GM21723 (cell line): ENCODE measurements around the gene MISP.
"Not testable (repeated sequence)": the region's sequence is repeated elsewhere in the genome, so short reads cannot be mapped to it uniquely, and the experiment has no call there.

Source experiments
- ATAC-seq: cut with Tn5 transposase; IDR thresholded peaks from one replicate; pipeline ENCODE4 v1.9.1; 2021; ENCODE audit warnings: mild to moderate bottlenecking, moderate library complexity; ENCODE audit not compliant: unreplicated experiment

Gene MISP, protein sequence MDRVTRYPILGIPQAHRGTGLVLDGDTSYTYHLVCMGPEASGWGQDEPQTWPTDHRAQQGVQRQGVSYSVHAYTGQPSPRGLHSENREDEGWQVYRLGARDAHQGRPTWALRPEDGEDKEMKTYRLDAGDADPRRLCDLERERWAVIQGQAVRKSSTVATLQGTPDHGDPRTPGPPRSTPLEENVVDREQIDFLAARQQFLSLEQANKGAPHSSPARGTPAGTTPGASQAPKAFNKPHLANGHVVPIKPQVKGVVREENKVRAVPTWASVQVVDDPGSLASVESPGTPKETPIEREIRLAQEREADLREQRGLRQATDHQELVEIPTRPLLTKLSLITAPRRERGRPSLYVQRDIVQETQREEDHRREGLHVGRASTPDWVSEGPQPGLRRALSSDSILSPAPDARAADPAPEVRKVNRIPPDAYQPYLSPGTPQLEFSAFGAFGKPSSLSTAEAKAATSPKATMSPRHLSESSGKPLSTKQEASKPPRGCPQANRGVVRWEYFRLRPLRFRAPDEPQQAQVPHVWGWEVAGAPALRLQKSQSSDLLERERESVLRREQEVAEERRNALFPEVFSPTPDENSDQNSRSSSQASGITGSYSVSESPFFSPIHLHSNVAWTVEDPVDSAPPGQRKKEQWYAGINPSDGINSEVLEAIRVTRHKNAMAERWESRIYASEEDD

GRCh38 chr19:750640-751423 lies at the start of gene MISP:
Gene MISP, plus strand, starts transcription at chr19:751112. Its CDS starts 5,835 bp downstream, at chr19:756947.
- no peak for ATAC-seq

DNA sequence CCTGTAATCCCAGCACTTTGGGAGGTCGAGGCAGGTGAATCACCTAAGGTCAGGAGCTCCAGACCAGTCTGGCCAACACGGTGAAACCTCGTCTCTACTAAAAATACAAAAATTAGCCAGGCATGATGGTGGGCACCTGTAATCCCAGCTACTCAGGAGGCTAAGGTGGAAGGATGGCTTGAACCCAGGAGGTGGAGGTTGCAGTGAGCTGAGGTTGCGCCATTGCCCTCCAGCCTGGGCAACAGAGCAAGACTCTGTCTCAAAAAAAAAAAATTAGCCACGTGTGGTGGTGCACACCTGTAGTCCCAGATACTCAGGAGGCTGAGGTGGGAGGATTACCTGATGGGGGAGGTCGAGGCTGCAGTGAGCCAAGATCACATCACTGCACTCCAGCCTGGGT lies 48.1 kb upstream of the MISP start:
- ATAC-seq: not testable (repeated sequence)

DNA sequence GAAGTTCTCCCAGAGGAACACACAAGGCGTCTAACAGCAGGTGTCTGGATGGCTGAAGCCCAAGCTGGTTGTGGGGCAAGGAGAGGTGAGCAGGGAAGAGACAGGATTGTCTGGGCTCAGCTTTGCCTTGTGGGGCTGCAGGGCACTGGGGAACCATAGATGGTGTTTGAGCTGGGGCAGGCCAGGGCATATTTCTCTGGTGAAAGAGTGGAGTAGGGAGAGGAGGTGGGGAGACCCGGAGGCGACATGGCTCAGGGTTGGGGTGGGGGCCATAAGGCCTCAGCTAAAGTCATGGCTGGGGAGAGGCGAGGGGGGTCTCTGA lies 47.6 kb upstream of the MISP start:
- ATAC-seq: no peak

GRCh38 chr19:703651-704446 lies 47.1 kb upstream of the MISP start:
- no peak for ATAC-seq

DNA sequence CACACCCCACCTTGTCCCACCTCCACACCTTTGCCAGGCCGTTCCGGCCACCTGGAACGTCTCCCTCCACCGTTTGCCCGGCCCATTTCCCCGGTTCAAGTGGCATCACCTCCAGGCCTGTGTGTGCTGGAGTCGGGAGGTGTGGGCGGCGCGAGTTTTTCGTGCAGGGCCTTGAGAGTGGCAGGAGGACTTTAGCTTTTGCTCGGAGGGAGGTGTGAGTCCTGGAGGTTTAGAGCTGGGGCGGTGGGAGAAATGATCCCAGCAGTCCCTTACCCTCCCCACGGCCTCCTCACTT lies 46.5 kb upstream of the MISP start:
- ATAC-seq: no peak

DNA sequence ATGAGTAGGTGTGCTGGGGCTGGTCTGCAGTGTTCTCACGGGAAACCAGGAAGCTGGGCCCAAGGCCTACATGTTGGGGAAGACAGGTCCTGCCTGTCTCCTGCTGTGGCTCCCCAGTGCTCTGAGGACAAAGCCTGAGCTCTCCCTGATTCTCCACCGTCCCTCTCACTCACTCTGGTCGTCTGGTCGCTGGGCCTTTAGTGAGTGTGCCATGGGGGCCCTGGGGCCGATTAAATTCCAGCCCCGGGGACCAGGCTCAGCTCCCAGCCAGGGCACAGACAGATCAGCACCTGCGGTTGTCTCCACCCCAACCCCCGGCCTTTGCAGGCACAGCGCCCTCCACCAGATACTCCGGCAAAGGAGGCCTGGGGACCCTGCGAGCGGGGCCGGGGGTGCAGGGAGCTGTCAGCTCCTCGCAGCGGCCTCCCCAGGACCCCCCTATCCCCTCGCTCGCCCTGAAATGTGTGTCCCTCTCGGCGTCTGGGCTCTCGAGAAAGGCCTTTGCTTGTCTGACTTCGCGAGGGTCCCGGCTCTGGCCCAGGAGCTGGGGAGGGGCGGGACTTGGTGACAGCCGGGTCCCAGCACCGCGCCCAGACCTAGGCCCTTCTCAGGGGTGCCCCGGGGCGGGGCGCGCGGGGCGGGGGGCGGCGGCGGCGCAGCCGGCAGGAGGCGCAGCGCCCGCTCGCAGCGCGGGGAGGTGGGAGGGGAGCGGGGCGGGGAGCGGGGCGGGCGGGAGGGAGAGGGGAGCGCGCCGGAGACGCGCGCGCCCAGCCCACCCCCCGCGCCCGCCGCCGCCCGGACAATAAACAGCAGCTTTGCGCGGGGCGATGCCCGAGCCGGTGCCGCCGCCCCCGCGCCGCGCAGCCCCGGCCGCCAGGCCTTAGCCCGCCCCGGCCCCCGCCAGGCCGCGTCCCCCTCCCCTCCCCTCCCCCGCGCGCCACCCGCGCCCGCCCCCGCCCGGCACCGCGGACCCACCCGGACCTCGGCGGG lies 42.5 kb upstream of the MISP start, which contains the start of gene PALM:
PALM (plus strand) TSS at position 782 of the 990 bp plus-strand sequence. CDS start 212 bp downstream, outside the sequence.
- no peak for ATAC-seq

GRCh38 chr19:709196-709964 lies 41.5 kb upstream of the MISP start:
- no peak for ATAC-seq

DNA sequence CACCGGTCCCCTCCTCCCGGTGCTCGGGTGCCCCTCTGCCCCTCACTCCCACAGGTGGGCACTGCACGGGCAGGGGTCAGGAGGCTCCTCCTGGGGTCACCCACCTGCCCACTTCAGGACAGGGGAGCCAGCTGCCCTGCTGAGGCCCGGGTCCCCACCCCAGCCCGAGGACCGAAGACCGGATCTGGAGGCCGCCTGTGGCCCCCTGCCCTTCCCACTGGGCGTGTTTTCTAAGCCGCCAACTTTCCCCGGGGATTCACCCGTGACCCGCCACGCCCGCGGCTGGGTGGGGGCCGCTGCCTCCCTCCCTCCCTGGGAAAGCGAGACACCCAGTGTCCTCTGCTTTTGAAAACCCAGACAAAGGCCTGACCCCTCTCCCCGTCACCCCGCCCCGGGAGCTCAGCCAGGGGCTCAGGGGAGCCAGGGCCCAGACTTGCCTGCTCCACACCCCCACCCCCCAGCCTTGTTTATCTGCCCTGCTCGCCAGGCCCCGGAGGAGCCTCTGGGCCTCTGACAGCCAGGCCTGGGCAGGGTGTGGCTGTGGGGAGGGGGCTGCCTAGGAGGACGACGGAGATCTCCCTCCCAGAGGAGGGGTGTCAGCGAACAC lies 40.8 kb upstream of the MISP start:
- ATAC-seq: no peak

- ATAC-seq: no peak
Measured at GRCh38 chr19:710767-711166, 40.1 kb upstream of the MISP start.

GRCh38 chr19:711254-711653 lies 39.7 kb upstream of the MISP start:
- no peak for ATAC-seq

- no peak for ATAC-seq
Measured at GRCh38 chr19:715347-715746, 35.6 kb upstream of the MISP start.

GRCh38 chr19:718251-718951 lies 32.5 kb upstream of the MISP start:
- ATAC-seq: no peak

DNA sequence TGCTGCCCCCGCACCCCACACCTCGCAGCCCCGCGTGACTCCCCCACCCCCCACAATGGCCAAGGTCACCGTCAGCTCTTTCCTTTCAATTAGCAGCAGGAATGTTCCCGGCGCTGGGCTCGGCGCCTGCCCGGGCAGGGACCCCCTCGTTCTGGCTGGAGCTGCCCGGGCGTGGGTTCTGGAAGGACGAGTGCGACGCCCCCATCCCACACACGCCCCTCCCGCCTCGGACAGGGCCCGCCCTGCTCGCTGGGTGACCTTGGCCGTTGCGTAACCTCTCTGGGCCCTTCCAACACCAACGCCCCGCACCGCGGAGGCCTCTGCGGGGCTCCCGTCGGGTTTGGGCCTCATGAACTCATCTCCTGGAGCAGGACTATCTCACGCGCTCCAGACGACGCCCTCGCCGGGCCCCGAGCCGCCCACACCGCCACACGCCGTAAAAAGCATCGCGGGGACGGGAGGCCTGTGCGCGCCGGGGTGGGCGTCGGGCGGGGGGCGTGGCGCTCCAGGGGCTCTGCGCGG lies 31.9 kb upstream of the MISP start:
- no peak for ATAC-seq

- no peak for ATAC-seq
Measured at GRCh38 chr19:719636-720344, 31.1 kb upstream of the MISP start.

DNA sequence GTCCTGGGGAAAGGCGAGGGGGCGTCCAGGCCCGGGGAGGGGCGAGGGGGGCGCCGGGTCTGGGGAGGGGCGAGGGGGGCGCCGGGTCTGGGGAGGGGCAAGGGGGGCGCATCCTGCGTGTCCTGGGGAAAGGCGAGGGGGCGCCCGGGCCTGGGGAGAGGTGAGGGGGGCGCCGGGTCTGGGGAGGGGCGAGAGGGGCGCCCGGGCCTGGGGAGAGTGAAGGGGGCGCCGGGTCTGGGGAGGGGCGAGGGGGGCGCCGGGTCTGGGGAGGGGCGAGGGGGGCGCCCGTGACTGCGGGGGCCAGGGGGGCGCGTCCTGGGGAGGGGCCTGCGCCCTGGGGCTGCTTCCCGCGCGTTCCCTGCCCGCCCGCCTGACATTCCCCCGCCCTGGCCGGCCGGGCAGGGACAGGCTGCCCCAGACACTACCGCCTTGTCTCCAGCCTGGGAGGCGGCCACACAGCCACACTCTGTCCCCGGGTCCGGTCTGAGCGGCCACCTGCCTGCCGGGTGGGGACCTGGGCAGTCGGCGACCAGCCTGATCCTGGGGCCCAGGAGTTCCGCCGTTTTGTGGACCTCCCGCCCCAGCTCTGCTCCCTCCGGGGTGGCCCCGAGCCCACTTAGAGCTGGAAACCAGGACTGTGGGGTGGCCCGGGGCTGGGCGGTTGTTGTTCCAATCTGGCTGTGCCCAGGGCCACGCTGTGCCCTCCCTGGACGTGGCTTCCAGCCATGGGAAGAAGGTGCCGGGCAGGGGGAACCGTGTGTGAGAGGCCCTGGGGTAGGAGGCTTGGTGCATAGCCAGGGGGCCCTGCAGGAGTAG lies 30.4 kb upstream of the MISP start:
- ATAC-seq: no peak

GRCh38 chr19:722553-723101 lies 28.3 kb upstream of the MISP start:
- ATAC-seq: no peak
